Measurements from ENCODE around the gene MAD1L1. TPM values are rescaled to one million over a fixed set of nuclear protein-coding genes. Genes with fewer than 3 reads are reported as not detected.

Gene MAD1L1
- total RNA-seq, 4 donors from 2014 or later, result 18.4 to 39.1 (median 25.7) TPM

DNA sequence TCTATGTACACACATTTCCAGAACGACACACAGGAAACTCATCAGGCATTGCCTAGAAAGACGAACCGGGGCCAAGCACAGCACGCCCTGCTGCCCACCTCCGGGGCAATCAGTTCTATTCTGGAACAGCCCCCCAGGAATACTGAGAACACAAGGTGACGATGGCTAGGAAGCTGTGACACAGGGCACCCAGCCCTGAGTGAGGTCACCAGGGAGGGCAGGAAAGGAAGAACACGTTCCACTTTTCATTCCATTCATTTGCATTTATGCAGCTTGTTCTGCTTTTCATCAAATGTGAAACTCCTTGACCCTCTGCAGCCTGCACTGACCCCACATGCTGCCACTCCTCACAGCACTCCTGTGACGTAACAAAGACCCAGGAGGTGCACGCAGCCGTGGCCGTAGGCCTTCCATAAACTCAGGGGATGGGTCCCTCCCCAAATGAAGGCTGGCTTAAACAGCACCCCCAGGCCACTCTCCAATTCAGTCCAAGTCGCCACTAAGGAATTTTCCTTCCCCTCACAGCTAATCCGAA lies 28.9 kb downstream of the MAD1L1 start:
- no peak for DNase-seq (ENCODE audit: low spot score)
- ATAC-seq (ENCODE audit: low FRiP score), result peak; percentile 12
- TF ChIP-seq, protein P1, sequence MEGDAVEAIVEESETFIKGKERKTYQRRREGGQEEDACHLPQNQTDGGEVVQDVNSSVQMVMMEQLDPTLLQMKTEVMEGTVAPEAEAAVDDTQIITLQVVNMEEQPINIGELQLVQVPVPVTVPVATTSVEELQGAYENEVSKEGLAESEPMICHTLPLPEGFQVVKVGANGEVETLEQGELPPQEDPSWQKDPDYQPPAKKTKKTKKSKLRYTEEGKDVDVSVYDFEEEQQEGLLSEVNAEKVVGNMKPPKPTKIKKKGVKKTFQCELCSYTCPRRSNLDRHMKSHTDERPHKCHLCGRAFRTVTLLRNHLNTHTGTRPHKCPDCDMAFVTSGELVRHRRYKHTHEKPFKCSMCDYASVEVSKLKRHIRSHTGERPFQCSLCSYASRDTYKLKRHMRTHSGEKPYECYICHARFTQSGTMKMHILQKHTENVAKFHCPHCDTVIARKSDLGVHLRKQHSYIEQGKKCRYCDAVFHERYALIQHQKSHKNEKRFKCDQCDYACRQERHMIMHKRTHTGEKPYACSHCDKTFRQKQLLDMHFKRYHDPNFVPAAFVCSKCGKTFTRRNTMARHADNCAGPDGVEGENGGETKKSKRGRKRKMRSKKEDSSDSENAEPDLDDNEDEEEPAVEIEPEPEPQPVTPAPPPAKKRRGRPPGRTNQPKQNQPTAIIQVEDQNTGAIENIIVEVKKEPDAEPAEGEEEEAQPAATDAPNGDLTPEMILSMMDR (IDR thresholded peaks at IDR 0.05), result no peak

DNA sequence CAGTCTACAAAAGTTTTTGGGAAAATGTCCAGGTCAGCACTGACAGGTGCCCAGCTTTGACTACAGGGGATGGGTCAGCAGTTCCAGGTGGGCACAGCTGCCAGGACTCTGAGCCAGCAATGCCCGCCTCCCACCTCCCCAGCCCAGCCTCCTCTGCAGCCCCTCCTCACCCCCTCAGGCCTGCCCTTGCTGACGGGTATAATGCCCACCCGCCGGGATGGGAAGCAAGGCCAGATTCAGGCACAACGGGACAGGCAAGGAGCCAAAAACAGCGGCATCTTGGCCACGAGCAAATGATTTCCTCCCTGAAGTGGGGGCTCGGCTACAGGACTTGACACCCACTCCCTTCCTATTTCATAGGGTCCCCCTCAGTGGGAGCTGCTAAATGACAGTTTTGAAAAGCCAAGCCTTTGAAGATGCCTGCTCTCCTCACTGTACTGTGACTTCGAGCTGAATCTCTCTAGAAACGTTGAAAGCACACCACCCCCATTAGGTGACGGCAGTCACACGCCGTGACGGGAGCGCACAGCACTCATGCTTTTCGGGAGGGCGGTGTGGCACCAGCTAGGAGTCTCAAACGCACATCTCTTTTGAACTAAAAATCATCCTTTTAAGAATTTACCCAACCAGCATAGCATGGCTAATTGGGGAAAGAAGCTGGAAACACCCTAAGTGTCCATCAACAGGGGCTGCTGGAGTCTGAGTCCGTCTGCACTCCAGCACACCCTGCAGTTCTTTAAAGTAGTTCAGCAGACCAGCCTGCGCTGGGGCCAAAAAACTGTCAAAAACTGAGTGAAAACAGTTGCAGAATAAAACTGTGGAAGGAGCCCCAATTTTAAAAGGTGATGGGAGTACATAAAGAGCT lies 29.6 kb downstream of the MAD1L1 start:
- no peak for ATAC-seq (ENCODE audit: low FRiP score)
- TF ChIP-seq, protein P1 (IDR thresholded peaks at IDR 0.05), result no peak
- no peak for DNase-seq (ENCODE audit: low spot score)

DNA sequence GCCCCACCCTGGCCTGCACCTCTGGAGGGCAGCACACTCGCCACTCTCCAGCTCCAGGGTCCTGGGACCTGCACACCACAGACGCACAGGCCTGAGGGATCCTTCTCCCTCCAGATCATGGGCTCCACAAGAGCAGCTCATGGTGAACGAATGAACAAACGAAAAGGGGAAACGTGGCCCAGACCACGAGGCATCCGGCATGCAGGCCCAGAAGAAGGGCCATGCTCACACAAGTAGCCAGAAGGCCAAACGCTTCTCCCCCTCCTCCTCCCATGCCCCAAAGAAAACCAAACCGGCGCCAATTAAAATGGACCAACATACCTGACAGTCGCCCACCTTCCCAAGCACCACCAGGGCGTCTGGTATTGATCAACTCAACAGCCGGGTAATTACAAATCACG lies 30.4 kb downstream of the MAD1L1 start:
- TF ChIP-seq, protein P1 (IDR thresholded peaks at IDR 0.05), result no peak
- ATAC-seq (ENCODE audit: low FRiP score), result no peak
- DNase-seq (ENCODE audit: low spot score), result no peak

DNA sequence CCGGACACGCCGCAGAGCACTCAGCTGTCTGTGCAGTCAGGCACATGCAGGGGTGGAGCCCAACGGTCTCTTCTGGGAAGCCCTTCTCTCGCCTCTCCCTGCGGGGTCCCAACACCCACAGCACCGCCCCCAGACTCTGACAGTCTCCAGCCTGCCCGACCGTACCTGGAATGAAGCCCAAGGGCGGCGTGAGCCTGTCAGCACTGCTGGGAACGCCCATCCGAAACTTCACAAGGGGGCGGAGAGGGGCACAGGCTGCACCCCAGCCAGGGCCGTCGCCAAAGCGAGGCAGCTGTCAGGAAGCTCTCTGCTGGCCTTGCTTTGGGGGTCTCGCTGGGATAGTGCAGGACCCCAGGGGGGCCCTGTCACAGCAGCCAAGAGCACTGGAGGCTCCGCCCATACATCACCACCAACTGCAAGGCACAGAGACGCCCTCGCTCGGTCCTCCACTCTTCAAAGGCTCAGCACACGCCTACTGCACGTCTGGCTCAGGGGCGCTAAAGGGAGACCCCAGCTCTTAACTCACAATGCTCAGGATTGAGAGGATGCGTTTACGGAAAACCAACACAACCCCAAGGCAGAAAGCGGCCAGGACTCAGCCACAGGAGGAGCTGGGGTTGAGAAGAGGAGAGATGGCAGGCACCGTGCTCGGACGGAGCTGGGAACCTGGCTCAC lies 30.9 kb downstream of the MAD1L1 start:
- TF ChIP-seq, protein P1 (IDR thresholded peaks at IDR 0.05), result no peak
- DNase-seq (ENCODE audit: low spot score), result no peak
- ATAC-seq (ENCODE audit: low FRiP score), result no peak

DNA sequence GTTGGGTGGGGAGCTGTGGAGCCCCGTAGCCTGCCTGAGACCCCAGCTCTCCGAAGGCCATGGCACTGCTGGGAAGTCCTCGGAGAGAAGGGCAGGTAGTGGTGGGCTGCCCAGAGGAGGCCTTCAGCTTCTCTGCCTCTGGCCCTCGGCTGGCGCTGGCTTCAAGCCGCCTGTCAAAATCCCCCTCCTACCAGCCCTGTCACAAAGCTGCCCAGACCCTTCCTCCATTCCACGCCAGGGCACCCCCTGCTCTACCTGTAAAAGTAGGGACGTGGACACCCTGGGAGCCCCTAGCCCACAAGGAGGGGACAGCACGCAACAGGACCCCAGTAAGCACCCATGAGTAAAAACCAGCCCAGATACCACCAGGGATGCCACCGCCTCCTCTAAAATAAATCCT lies 31.6 kb downstream of the MAD1L1 start:
- no peak for DNase-seq (ENCODE audit: low spot score)
- ATAC-seq (ENCODE audit: low FRiP score), result no peak
- TF ChIP-seq, protein P1 (IDR thresholded peaks at IDR 0.05), result no peak

DNA sequence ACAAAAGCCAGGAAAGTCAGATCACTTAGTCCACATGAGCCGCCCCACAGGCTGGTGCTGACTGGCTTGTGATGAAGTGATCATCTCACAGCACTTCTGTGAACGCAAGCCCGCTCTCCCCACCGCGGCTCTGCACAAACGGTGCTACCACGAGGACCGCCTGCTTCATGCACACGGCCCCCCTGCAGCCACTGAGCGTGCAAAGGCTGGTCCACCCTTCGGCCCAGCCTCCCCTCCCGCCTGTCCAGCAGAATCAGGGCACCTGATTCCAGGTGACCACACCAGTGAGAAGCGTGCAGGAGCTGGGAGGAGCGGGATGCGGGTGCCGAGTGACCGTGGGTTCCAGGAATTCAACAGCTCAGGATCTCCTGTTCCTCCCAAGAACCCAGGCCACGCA lies 32.2 kb downstream of the MAD1L1 start:
- DNase-seq (ENCODE audit: low spot score) (no peak), ATAC-seq (ENCODE audit: low FRiP score) (no peak)
- TF ChIP-seq, protein P1 (IDR thresholded peaks at IDR 0.05), result no peak
